Suprapubic skin (tissue), 4 donors: ENCODE data around the gene PRRC2B. TPM values are rescaled to one million over a fixed set of nuclear protein-coding genes. Genes with fewer than 3 reads are reported as not detected.

Experiments used
- DNase-seq, 2 donors: peaks; one replicate each; pipeline ENCODE4 v3.0.0-alpha.2; 2019; ENCODE audit warnings: low spot score in 2 of 2
- H3K27ac ChIP-seq: fragments of 200-600 bp; sonication (generic); one replicate; pipeline ENCODE4 v1.5.1; 2019
- H3K27me3 ChIP-seq: fragments of 200-600 bp; sonication (generic); one replicate; pipeline ENCODE4 v1.5.1; 2019
- H3K36me3 ChIP-seq: fragments of 200-600 bp; sonication (generic); one replicate; pipeline ENCODE4 v1.5.1; 2019
- H3K4me1 ChIP-seq: fragments of 200-600 bp; sonication (generic); one replicate; pipeline ENCODE4 v1.5.1; 2019
- H3K4me3 ChIP-seq: fragments of 200-600 bp; sonication (generic); one replicate; pipeline ENCODE4 v1.5.1; 2019; ENCODE audit warnings: mild to moderate bottlenecking
- H3K9me3 ChIP-seq: fragments of 200-600 bp; sonication (generic); one replicate; pipeline ENCODE4 v1.5.1; 2019
- EP300 ChIP-seq: sonication (generic); formaldehyde crosslinking; IDR thresholded peaks from one replicate; pipeline ENCODE4 v1.6.1; 2017; ENCODE audit warnings: antibody characterized with exemption
- POLR2A ChIP-seq, 2 donors: fragments of 450-650 bp; IDR thresholded peaks; one replicate each; pipeline ENCODE4 v1.6.1; 2017; ENCODE audit warnings: antibody characterized with exemption in 2 of 2, mild to moderate bottlenecking in 2 of 2, moderate library complexity in 2 of 2
- POLR2AphosphoS5 ChIP-seq, 3 donors: sonication (generic); formaldehyde crosslinking; IDR thresholded peaks; one replicate each; pipeline ENCODE4 v1.6.1; 2017; ENCODE audit warnings: antibody characterized with exemption in 3 of 3
- WGBS: methylation state at CpG from one replicate; pipeline ENCODE4 v1.1.5; 2018; 5-methylcytosine and 5-hydroxymethylcytosine counted together
- total RNA-seq, 4 donors: library from RNA; depleted of rRNA; stranded (reverse); fragments of >200 nt; gene quantifications; one replicate each; pipeline ENCODE4 v1.1.0, GENCODE V29; 2016
- TF ChIP-seq, protein P1 (sequence below), 2 donors: fragments of 200-600 bp in 1 of 2; fragments of 450-650 bp in 1 of 2; sonication (generic) in 1 of 2; IDR thresholded peaks; one replicate each; pipeline ENCODE4 v1.5.1; 2016 to 2019; ENCODE audit warnings: antibody characterized with exemption in 2 of 2, mild to moderate bottlenecking in 1 of 2, moderate library complexity in 1 of 2

PRRC2B gene
- total RNA-seq, 4 donors from 2014 or later: 153 to 286 (median 240) TPM

DNA sequence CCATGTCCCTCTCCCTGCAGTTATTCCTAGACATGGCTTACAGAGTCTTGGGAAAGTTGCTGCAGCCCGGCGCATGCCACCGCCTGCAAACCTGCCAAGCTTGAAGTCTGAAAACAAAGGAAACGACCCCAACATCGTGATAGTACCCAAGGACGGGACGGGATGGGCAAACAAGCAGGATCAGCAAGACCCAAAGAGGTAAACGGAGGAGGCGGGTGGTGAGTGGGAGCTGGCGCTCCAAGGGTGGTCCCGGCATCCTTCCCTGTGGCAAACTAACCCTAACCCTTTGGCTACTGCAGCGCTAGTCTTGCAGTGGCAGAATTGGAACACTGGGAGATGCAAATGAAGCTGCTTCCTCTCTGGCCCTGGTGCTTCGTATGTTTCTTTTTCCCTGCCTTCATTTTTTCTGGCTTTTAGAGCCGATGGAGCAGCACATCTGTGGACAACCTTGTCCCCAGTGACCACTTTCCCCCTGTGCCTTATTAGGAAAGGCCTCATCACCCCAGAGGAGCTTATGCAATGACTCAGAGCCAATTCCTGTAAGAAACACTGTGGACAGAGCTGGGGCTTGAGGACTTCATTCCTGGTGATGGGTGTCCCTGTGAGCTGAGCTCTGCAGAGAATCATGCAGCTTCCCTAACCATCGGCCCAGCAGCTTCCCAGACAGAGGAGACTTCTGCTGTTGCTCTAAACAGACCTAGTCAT, 38.9 kb downstream of the PRRC2B start:
- Histone ChIP-seq H3K4me3 (no peak overlapping the region), H3K4me1 (peaks cover 23% of the 10 kb centered on the region), H3K36me3 (peaks cover 49% of the 10 kb centered on the region), H3K9me3 (no peaks in the 10 kb centered on the region), H3K27ac (peak overlapping the region; percentile 20), H3K27me3 (no peaks in the 10 kb centered on the region)
- TF ChIP-seq POLR2AphosphoS5 (IDR thresholded peaks at IDR 0.05) (no peak), EP300 (no peak), POLR2A (IDR thresholded peaks at IDR 0.05) (no peak)
- TF ChIP-seq, protein P1, sequence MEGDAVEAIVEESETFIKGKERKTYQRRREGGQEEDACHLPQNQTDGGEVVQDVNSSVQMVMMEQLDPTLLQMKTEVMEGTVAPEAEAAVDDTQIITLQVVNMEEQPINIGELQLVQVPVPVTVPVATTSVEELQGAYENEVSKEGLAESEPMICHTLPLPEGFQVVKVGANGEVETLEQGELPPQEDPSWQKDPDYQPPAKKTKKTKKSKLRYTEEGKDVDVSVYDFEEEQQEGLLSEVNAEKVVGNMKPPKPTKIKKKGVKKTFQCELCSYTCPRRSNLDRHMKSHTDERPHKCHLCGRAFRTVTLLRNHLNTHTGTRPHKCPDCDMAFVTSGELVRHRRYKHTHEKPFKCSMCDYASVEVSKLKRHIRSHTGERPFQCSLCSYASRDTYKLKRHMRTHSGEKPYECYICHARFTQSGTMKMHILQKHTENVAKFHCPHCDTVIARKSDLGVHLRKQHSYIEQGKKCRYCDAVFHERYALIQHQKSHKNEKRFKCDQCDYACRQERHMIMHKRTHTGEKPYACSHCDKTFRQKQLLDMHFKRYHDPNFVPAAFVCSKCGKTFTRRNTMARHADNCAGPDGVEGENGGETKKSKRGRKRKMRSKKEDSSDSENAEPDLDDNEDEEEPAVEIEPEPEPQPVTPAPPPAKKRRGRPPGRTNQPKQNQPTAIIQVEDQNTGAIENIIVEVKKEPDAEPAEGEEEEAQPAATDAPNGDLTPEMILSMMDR (IDR thresholded peaks at IDR 0.05): no peak
- WGBS: 75% methylated on average over 15 of the region's 15 CpGs
- DNase-seq: peak in 1 of 2 donors; percentile 57

DNA sequence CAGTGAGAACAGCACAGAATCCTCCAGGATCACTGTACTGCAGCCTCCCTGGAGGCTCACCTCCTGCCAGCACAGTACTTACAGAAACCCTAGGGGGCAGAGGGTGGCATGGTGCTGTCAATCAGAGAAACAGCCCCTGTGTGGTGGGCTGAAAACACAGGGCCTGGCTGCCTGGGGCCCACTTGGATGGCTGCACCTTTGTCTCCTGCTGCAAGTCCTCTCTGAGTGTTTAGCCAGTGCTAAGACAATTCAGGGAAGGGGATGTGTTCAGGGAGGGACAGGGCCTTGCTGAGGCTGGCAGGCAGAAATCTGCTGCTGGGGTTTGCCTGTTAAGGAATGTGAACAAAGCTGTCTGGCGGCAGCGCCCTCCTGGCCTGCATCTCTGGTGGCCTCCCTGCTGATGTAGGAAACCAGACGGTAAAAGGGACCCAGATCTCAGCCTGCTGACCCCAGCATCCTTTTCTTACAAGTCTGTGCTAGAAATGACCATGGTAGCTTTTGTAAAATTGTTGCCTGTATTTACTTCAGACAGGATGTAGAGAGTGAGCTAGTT, 39.5 kb downstream of the PRRC2B start:
- DNase-seq: peak in 1 of 2 donors; percentile 33
- peaks cover 23% of the 10 kb centered on the region for H3K4me1 ChIP-seq
- no peaks in the 10 kb centered on the region for H3K9me3 ChIP-seq
- TF ChIP-seq, protein P1 (IDR thresholded peaks at IDR 0.05): no peak
- TF ChIP-seq POLR2AphosphoS5 (IDR thresholded peaks at IDR 0.05) (no peak), EP300 (no peak), POLR2A (IDR thresholded peaks at IDR 0.05) (no peak)
- WGBS: 48% methylated on average over 3 of the region's 3 CpGs
- H3K36me3 ChIP-seq: peaks cover 55% of the 10 kb centered on the region
- H3K27ac ChIP-seq: no peak overlapping the region
- H3K4me3 ChIP-seq: no peak overlapping the region
- H3K27me3 ChIP-seq: no peaks in the 10 kb centered on the region

DNA sequence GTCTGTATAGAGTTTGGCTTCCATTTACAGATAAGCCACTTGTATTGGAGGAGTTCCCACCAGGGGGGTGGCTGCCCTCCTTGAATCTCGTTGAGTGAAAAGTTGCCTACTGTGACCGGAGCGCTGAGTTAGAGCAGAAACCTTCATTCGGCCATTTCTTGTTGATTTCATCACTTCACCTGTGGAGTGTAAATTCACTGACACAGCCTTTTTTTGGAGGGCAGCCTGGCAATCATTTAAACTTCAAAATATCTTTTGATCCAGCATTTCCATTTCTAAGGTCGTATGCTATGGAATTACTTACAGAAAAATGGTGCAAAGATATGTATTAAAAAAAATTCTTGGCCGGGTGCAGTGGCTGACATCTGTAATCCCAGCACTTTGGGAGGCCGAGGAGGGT, 40.8 kb downstream of the PRRC2B start:
- TF ChIP-seq EP300 (no peak), POLR2A (IDR thresholded peaks at IDR 0.05) (no peak), POLR2AphosphoS5 (IDR thresholded peaks at IDR 0.05) (no peak)
- TF ChIP-seq, protein P1 (IDR thresholded peaks at IDR 0.05): no peak
- WGBS: 87% methylated on average over 7 of the region's 7 CpGs
- Histone ChIP-seq H3K9me3 (no peaks in the 10 kb centered on the region), H3K27ac (no peak overlapping the region), H3K4me3 (no peak overlapping the region), H3K4me1 (peaks cover 20% of the 10 kb centered on the region), H3K27me3 (no peaks in the 10 kb centered on the region), H3K36me3 (peaks cover 68% of the 10 kb centered on the region)
- DNase-seq: peak in 1 of 2 donors; percentile 31

DNA sequence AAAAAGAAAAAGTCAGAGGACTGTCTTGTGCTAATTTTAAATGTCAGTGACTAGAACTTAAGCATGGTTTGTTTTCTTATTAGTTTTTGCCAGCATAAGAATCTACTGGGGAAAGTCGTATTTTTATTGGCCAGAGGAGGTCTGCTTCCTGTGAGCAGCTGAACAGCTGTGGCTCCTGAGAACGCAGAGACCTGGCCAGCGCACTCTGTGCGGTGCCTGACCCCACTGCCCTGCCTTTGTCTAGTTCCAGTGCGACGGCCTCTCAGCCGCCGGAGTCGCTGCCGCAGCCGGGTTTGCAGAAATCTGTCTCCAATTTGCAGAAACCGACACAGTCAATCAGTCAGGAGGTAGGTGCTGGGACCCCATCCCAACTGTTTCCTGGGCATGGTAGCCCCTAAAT, 42.5 kb downstream of the PRRC2B start:
- H3K9me3 ChIP-seq: no peaks in the 10 kb centered on the region
- peaks cover 16% of the 10 kb centered on the region for H3K4me1 ChIP-seq
- H3K36me3 ChIP-seq: peaks cover 85% of the 10 kb centered on the region
- TF ChIP-seq EP300 (no peak), POLR2AphosphoS5 (IDR thresholded peaks at IDR 0.05) (no peak), POLR2A (IDR thresholded peaks at IDR 0.05) (no peak)
- TF ChIP-seq, protein P1 (IDR thresholded peaks at IDR 0.05): no peak
- peak in 1 of 2 donors; percentile 57 for DNase-seq
- H3K4me3 ChIP-seq: no peak overlapping the region
- WGBS: 85% methylated on average over 12 of the region's 12 CpGs
- H3K27ac ChIP-seq: no peak overlapping the region
- H3K27me3 ChIP-seq: no peaks in the 10 kb centered on the region

DNA sequence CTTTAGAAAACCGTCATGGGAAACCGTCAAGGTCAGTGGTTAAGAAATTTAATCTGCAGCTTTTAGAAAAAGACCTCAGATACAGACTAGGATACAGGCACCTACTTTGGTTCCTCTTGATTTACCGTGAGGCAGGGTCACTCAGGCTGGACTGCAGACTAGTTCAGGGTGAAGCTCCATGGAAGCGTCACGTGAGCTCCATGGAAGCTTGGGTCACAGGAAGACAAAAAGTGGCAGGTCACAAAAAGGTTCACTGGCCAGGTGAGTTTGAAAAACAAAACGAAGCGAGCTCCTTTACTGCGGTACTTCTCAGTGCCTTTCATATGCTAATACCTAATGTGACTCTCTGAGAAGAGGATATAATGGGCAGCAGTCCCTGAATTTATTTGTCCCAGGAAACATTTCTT, 43.0 kb downstream of the PRRC2B start:
- H3K4me1 ChIP-seq: peaks cover 15% of the 10 kb centered on the region
- DNase-seq: peak in 1 of 2 donors; percentile 16
- WGBS: 90% methylated on average over 8 of the region's 8 CpGs
- no peak overlapping the region for H3K27ac ChIP-seq
- H3K9me3 ChIP-seq: no peaks in the 10 kb centered on the region
- H3K36me3 ChIP-seq: peaks cover 90% of the 10 kb centered on the region
- TF ChIP-seq POLR2AphosphoS5 (IDR thresholded peaks at IDR 0.05) (no peak), POLR2A (IDR thresholded peaks at IDR 0.05) (no peak), EP300 (no peak)
- TF ChIP-seq, protein P1 (IDR thresholded peaks at IDR 0.05): no peak
- H3K27me3 ChIP-seq: no peaks in the 10 kb centered on the region
- no peak overlapping the region for H3K4me3 ChIP-seq
